Tibial artery (tissue), 4 donors: Measurements from ENCODE around the gene MIDN.
A peak's percentile ranks its signal among the peaks of the same experiment; 100 is the strongest.

Experiments used
- DNase-seq, 2 donors: peaks; one replicate each; pipeline ENCODE4 v3.0.0-alpha.2; 2019
- H3K27ac ChIP-seq, 2 donors: fragments of 200-600 bp; sonication (generic) in 1 of 2; 1 replicate in 1 of 2; 2 replicates in 1 of 2; pipeline ENCODE4 v1.5.1; 2018 to 2019; ENCODE audit warnings: mild to moderate bottlenecking in 1 of 2
- H3K27me3 ChIP-seq, 2 donors: fragments of 200-600 bp; sonication (generic) in 1 of 2; one replicate each; pipeline versions ENCODE4 v1.5.1 to v1.6.0; 2016 to 2019
- H3K36me3 ChIP-seq, 3 donors: fragments of 200-600 bp; sonication (generic) in 2 of 3; one replicate each; pipeline ENCODE4 v1.5.1; 2016 to 2019; ENCODE audit warnings: mild to moderate bottlenecking in 2 of 3
- H3K4me1 ChIP-seq, 4 donors: fragments of 200-600 bp; sonication (generic) in 2 of 4; 1 replicate in 3 of 4; 2 replicates in 1 of 4; pipeline ENCODE4 v1.5.1; 2016 to 2019
- H3K4me3 ChIP-seq, 2 donors: fragments of 200-600 bp; sonication (generic) in 1 of 2; 1 replicate in 1 of 2; 2 replicates in 1 of 2; pipeline ENCODE4 v1.5.1; 2018 to 2019; ENCODE audit warnings: mild to moderate bottlenecking in 2 of 2
- H3K9me3 ChIP-seq, 3 donors: fragments of 200-600 bp; sonication (generic) in 1 of 3; one replicate each; pipeline ENCODE4 v1.5.1; 2016 to 2019
- intact Hi-C: fragments of 100-400 bp; cut with DNase I; formaldehyde crosslinking; loops from one replicate; pipeline ENCODE4 v1.15.0; 2023; ENCODE audit warnings: low total_unique reads
- TF ChIP-seq, protein P1 (sequence below), 2 experiments: fragments of 200-600 bp in 1 of 2; fragments of 450-650 bp in 1 of 2; IDR thresholded peaks; one replicate each; pipeline ENCODE4 v1.5.1; 2017 to 2019; ENCODE audit warnings: antibody characterized with exemption in 2 of 2, mild to moderate bottlenecking in 1 of 2, moderate library complexity in 1 of 2

The MIDN gene

DNA sequence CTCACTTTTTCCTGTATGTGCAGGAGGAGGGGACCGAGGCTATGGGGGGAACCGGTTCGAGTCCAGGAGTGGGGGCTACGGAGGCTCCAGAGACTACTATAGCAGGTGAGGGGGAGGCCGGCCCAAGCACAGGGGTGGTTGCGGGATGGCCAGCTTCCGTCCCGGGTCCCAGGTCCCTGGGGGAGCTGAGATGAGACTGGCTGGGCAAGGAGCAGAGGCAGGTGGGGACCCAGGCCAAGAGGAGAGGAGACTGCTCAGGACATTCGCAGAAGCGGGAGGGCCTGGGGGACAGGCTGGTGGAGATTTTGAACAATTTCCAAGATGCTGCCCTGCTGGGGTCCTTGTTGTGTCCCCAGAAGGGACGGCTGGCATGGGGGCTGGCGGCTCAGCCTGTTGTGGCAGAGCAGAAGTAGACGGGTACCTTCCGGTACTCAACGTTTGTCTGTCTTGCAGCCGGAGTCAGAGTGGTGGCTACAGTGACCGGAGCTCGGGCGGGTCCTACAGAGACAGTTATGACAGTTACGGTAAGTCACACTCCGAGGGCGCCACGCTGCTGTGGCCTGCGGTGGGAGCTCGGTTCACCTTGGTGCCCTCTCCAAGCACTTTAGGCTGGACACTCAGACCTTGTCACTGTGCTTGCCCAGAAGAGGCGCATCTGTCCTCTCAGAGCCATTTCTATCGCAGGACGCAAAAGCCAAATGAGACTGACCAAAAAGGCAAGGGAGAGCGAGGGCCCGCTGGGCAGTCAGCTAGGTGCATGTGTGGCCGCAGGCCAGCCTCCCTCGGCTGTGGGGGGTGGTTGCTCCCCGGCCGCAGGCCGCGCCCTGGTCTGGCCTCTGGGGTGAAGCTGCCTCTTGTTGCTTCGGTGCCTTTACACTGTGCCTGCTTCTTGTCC, 23.4 kb downstream of the MIDN start:
- peaks cover 16 to 81% (median 79%) of the 10 kb centered on the region in 4 donors for H3K4me1 ChIP-seq
- peak overlapping the region; percentile 91 to 100 for H3K27ac ChIP-seq
- no peaks in the 10 kb centered on the region for H3K27me3 ChIP-seq
- peak overlapping the region; percentile 73 to 82 for H3K4me3 ChIP-seq
- no peaks in the 10 kb centered on the region for H3K9me3 ChIP-seq
- H3K36me3 ChIP-seq, result peaks cover 42 to 46% (median 44%) of the 10 kb centered on the region in 3 donors
- DNase-seq, result no peak
- intact Hi-C loops, result no loop called here
- TF ChIP-seq, protein P1, sequence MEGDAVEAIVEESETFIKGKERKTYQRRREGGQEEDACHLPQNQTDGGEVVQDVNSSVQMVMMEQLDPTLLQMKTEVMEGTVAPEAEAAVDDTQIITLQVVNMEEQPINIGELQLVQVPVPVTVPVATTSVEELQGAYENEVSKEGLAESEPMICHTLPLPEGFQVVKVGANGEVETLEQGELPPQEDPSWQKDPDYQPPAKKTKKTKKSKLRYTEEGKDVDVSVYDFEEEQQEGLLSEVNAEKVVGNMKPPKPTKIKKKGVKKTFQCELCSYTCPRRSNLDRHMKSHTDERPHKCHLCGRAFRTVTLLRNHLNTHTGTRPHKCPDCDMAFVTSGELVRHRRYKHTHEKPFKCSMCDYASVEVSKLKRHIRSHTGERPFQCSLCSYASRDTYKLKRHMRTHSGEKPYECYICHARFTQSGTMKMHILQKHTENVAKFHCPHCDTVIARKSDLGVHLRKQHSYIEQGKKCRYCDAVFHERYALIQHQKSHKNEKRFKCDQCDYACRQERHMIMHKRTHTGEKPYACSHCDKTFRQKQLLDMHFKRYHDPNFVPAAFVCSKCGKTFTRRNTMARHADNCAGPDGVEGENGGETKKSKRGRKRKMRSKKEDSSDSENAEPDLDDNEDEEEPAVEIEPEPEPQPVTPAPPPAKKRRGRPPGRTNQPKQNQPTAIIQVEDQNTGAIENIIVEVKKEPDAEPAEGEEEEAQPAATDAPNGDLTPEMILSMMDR (IDR thresholded peaks at IDR 0.05), result no peak

DNA sequence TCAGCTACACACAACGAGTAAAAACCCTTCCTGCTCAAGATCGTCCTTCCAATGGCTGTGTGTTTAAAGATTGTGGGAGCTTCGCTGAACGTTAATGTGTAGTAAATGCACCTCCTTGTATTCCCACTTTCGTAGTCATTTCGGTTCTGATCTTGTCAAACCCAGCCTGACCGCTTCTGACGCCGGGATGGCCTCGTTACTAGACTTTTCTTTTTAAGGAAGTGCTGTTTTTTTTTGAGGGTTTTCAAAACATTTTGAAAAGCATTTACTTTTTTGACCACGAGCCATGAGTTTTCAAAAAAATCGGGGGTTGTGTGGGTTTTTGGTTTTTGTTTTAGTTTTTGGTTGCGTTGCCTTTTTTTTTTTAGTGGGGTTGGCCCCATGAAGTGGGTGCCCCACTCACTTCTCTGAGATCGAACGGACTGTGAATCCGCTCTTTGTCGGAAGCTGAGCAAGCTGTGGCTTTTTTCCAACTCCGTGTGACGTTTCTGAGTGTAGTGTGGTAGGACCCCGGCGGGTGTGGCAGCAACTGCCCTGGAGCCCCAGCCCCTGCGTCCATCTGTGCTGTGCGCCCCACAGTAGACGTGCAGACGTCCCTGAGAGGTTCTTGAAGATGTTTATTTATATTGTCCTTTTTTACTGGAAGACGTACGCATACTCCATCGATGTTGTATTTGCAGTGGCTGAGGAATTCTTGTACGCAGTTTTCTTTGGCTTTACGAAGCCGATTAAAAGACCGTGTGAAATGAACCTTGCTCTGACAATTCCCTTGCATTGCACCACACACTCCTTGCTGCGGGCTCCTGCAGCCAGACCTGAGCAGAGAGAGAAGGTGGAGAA, 24.3 kb downstream of the MIDN start:
- no peaks in the 10 kb centered on the region for H3K27me3 ChIP-seq
- no peaks in the 10 kb centered on the region for H3K9me3 ChIP-seq
- intact Hi-C loops, result no loop called here
- H3K27ac ChIP-seq, result peak overlapping the region; percentile 91 to 100
- peaks cover 42 to 54% (median 44%) of the 10 kb centered on the region in 3 donors for H3K36me3 ChIP-seq
- no peak for DNase-seq
- TF ChIP-seq, protein P1 (IDR thresholded peaks at IDR 0.05), result no peak
- peaks cover 13 to 77% (median 72%) of the 10 kb centered on the region in 4 donors for H3K4me1 ChIP-seq
- H3K4me3 ChIP-seq, result peak overlapping the region in 1 of 2 donors; percentile 82

DNA sequence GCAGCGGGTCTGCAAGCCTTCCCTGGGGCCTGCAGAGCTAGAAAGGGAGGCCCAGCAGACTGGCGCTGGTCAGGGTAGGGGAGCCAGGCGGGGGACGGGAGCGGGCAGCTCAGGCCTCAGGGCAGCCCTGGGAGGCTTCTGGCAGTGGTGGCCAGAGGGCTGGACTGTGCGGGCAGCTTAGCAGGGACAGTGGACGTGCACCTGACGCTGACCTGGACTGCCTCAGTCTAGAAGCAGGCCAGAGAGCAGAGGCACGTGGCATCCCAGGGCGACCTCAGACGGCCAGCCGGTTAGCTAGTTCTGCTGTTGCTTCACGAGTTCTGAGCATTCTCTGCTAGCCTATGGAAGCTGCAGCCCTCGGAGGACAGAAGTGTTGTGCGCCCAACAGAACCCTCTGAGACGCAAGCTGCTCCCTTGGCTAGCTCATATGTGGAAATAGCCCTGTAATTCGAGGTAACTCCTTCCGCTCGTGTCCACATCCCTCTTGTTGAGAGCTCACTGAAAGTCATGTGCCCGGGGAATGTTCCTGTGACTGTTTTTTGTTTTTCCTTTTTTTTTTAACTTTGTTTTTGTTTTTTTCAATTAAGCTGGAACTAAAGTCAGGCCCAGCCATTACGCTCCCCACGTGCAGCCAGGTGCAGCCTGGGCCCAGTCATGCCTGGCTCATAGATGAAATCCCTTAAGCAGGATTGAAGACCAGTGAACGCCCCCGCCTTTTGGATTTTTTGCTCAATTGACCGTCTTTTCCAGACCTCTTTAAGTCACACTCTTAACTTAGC, 25.1 kb downstream of the MIDN start:
- Histone ChIP-seq H3K36me3 (peaks cover 42 to 62% (median 44%) of the 10 kb centered on the region in 3 donors), H3K27me3 (no peaks in the 10 kb centered on the region), H3K4me1 (peaks cover 13 to 69% (median 64%) of the 10 kb centered on the region in 4 donors), H3K9me3 (no peaks in the 10 kb centered on the region), H3K27ac (peak overlapping the region; percentile 7 to 91), H3K4me3 (no peak overlapping the region)
- no peak for DNase-seq
- intact Hi-C loops, result no loop called here
- TF ChIP-seq, protein P1 (IDR thresholded peaks at IDR 0.05), result no peak

DNA sequence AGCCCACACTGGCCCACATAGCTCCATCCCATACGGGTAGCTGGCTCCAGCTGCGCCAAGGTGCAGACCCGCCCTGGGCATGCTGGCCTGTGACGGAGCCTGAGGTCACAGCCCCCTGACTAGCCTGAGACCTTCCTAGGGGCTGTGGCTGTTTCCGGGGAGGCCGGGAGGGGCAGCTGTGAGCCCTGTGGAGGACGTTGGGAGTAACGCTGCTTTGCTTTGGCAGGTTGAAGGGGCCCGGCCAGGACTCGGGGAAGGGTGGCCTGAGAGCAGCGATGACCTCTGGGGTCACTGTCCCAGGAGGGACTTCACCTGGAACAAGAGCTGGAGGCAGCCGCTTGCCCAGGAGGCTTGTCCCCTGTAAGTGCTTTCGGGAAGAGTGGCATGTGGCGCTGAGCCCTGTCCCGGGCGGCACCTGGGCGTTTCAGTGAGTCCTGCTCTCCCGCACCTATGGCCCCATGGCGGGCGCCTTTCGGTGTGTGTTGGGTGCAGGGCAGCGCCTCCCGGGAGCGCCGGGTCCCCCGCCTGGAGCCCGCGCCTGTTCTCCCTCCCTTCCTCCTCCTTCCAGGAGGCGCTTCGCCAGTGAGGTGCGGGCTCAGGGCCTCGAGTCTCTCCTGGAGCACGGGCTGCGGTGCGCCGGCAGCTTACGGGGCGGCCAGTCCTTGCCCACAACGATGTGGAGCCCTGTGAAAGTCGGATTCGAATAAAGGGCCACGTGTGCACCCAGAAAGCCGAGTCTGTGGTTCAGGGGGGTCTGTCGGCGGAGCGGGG, 25.9 kb downstream of the MIDN start:
- H3K4me1 ChIP-seq, result peaks cover 13 to 65% (median 60%) of the 10 kb centered on the region in 4 donors
- peak overlapping the region; percentile 62 to 71 for H3K4me3 ChIP-seq
- no peaks in the 10 kb centered on the region for H3K9me3 ChIP-seq
- peak in 1 of 2 donors; percentile 36 for DNase-seq
- H3K27ac ChIP-seq, result peak overlapping the region; percentile 91 to 94
- intact Hi-C loops, result no loop called here
- TF ChIP-seq, protein P1 (IDR thresholded peaks at IDR 0.05), result no peak
- peaks cover 46 to 71% (median 51%) of the 10 kb centered on the region in 3 donors for H3K36me3 ChIP-seq
- no peaks in the 10 kb centered on the region for H3K27me3 ChIP-seq
